GM18526 (cell line): Measurements from ENCODE around the gene BRD8.

ENCODE experiments used
- POLR2A ChIP-seq: IDR thresholded peaks from 3 replicates; pipeline ENCODE4 v1.6.1; 2011; ENCODE audit not compliant: insufficient read length; ENCODE audit errors: extremely low read depth

Gene BRD8

DNA sequence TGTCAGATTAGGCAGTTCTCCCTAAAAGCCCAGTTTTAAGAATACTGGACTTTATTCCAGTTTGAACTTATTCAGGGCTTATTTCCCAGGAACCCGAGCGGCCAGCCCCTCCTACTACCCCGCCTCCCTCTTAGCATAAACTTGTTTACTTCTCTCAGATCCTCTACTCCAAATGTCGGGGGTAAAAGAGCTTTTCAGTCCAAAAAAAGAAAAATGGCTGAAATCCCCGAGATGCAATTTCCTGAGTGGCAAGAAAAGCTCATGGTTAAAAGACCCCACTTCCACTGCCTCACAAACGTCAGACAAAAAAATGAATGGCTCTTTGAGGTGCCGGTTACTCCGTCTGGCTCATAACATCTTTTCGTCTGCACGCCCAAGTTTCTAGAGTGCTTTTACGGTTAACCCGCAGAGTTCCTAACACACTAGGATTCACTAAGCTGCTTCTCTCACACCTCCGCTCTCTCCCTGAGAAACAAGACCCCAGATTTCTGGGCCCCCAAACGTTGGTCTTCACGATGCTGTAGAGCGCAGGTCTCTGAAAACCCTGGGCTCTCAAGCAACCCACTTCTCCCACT, 402 bp downstream of the BRD8 start:
- TF ChIP-seq POLR2A = no peak

DNA sequence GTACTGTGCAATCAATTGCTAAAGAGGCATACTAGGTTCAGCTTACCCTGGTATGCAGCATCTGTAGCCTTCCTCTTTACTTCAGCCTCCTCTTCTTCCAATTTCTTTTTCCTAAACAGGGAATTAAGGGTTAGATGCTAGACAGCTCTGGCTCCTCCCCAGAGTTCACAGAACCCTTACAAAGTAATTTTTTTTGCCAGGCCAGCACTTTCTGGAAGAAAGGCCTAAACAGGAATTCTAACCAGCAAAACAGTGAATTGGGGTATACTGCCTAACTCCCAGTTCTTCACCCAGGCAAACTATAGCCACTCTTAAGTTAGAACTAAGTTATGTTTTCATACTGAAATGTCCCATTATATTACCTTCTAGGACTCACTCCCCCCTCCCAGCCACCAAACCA, 8.1 kb downstream of the BRD8 start:
- TF ChIP-seq POLR2A = no peak

DNA sequence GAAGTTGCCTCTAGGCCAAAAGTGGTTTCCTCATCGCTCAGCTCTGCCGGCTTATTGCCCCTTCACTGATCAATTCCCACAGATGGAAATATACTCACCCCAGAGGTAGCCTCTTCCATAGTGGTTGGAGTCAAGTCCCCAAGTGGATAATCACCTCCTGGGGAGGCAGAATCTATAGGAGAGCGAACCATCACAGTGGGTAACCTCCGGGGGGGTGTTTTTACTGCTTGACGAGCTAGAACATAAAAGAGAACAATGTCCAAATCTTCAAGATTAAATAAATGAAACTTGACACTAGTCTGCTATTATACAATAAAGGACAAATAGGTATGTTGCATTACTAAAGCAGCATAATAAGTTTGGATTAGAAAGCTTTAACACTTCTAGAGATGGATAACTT, 9.3 kb downstream of the BRD8 start:
- TF ChIP-seq POLR2A = no peak

DNA sequence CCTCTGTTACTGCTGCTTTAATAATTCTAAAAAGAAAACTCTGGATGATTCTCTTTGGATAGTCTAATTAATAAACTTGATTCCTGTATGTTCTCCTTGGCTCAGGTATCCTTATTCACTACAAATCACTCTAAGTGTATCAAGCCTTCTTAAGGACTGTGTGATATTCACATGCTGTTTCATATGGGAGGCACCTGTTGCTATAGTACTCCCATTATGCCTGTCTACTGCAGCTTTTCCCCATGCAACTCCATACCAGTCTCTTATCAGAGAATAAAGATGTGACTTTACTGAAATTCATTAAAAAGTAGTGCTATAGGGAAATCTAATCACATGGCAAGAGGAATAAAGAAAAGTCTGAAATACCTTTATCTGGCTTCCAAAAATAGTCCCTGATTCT, 14.7 kb downstream of the BRD8 start:
- no peak for TF ChIP-seq POLR2A

DNA sequence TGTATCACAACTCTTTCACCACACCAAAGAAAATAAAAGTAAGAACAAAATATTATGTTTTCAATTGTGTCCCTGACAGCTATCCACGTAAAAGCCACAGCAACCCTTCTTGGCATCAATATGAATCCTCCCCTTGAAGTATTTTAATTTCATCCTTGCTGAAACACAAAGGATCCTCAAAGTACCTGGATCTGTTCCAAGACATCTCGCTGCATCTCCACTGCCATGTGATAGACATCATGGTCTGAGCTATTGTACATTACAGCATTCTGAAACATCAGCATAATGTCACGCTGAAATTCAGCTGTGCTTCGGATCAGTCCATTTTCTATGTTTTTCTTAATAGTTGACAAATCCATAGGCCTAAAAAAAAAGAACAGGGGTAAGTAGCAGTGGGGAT, 17.7 kb downstream of the BRD8 start:
- TF ChIP-seq POLR2A = no peak

DNA sequence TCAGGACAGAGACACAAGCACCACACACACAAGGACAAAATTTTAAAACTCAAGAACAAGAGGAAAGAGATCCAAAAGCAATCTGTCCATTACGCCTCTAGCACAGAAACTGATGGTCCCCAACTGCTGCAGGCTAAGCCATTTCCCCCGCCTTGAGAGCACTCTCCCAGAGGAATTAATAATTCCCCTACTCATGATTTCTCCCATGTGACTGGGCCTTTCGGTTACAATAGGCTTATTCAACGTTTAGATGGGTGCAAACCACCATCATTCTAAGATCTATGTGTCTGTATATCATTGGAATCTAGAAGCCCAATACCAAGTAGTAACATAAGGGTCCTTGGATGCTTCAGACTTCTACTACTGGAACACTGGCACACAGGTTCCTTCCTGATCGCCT, 18.8 kb downstream of the BRD8 start:
- TF ChIP-seq POLR2A = no peak

DNA sequence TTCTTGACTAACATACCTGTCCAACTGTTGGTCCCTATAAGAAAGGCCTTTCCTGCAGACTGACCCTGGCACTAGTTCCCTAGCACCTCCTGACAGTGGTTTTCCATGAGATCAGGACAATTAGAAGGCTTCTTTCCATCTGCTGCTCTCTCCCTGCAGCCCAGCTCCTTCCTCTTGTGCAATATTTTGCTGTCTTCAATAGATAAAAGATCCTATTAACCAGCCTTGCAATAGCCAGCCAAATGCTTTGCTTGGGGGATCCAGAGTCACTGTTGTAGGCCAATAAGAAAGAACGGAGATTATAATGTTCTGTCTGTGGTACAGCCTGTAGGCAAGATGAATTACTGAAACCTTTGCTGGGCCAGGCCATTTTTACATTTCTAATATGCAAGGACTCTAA, 20.8 kb downstream of the BRD8 start:
- TF ChIP-seq POLR2A = no peak

DNA sequence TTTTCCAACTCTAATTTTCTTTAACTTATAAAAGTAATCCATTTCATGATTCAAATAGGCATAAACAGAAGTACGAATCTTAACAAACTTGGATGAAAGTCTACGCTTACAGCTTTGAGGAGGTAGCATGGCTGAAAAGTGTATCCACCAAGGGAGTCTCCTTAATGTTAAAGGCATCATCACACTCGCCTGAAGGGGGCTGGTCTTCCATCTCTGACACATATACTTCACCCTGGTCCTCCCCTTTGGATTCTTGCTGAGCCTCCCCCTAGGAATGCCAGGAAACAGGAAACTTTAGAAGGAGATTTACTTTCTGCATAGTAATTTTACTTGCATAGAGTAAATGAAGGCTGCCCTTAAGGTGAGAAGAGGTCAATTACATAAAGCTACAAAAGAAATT, 28.9 kb downstream of the BRD8 start:
- TF ChIP-seq POLR2A = no peak

DNA sequence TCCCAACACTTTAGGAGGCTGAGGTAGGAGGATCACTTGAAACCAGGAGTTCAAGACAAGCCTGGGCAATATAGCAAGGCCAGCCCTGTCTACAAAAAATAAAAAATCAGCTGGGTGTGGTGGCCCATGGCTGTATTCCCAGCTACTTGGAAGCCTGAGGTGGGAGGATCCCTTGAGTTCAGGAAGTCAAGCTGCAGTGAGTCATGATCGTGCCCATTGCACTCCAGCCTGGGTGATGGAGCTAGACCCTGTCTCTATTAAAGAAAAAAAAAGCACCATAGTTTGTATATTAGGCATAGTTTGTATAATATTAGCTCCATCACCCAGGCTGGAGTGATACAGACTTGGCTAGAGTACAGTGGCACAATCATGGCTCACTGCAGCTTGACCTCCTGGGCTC, 29.6 kb downstream of the BRD8 start:
- TF ChIP-seq POLR2A = no peak

DNA sequence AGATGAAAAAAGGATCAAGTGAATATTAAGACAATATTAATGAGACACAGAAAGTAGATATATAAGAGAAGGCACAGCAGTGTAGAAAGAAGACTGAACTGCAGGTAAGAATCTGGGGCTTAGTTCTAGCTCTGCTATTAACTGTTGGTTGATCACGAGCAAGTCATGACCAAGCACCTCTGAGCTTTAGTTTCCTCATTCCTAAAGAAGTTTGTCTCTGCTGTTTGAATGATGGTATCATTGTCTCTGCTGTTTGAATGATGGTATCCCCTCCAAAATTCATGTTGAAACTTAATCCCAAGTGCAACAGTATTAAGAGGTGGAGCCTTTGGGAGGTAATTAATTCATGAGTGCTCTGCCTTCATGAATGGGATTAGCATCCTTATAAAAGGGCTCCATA, 36.7 kb downstream of the BRD8 start:
- no peak for TF ChIP-seq POLR2A

DNA sequence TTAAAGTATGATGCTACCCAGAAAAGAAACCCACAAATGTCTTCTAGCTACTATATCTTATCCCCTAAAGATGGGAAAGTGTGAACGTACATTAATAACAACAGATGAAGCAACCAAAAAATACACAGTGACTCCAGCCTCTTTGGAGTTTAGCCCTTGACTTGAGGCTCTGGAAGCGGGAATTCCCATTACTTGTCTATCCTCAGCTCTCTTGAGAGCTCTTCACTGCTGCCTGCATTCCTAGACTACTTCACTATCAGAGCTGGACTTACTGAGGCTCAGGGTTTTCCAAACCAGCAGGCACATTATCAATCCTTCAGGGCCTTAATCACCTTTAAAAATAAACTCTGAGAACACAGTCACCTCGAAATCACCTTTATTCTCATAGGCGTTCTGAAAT, 38.2 kb downstream of the BRD8 start:
- TF ChIP-seq POLR2A = no peak

DNA sequence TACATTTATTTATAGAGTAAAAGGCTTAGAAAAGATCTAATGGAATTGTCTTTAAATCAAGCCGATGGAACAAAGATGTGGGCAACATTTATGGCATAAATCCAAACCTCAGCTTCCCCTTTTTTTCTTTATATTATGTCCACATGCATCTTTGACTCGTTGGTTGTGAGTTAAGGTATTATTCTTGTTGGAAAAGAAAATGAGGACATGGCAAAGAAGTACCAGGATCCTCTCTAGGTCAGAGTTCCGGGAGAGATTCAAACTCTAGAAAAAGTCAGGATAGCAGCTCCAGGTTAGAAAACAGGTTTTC, 38.7 kb downstream of the BRD8 start:
- TF ChIP-seq POLR2A = no peak

DNA sequence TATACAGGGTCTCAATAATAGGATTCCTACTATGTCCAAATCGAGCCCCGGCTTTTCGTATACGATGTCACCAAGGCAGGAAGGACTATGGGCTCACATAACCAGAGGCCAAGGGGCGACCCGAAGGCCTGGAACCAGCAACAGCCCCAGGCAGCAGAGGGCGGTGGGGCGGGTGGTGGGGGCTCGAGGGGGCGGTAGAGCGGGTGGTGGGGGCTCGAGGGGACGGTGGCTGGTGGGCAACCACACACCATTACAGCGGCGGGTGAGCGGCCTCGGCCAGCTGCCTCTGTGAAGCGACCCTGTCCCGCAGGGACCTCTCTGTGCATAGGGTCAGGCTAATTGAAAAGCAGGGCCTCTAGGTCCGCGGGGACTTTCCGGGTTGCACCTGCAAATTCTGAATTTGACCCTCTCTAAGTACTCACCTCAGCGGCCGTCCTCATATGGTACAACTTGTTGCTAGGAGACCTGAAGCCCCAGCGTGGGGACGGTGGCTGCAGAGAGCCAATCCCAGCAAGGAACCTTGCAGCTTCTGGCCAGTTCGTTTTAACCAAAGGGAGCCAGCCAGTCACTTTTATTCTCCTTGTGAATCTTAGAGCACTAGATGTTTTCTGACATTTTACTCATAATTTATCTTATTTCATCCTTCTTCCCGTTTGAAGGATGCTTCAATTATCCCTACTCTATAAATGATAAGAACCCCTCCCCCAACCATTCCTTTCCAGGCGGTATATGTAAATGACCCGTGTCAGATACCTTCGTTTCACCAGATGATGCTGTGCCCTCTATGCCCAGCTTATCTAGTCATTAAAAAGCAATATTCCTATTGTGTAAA, 39.3 kb downstream of the BRD8 start, which contains the start of gene NME5:
Gene NME5, minus strand, starts transcription at position 480 of the 832 bp plus-strand sequence. CDS start 648 bp downstream, outside the sequence.
- TF ChIP-seq POLR2A = no peak

DNA sequence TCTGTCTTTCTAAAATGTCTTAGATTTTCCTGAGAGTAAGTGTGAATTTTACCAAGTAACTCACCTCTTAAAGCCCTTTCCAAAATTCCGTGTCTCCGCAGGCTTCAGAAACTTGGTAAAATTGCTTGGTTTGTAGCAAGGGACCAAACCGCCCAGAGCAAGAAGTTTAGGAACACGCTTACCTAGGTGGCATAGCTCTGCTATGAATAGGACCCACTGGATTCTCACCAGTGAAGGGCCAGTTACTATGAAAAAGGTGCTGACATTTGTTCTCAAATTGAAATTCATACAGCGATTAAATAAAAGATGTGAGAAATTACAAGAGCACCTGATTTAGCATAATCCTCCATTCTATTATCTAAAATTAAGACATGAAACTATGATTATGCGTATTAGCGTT, 45.9 kb downstream of the BRD8 start:
- no peak for TF ChIP-seq POLR2A

DNA sequence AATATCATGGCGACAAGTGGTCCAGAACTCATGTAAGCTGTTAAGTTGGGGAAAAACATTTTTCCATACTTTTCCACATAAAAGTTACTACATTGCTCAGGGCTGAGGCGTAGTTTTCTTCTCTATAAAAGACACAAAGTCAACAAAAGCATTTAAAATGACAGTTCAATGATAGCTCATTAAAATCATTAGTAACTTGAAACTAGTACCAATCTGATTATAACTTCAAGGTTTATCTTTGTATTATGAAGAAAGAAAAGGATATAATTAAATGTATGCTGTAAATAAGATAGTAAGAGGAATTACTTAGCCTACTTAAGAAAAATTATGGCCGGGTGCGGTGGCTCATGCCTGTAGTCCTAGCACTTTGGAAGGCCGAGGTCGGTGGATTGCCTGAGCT, 49.1 kb downstream of the BRD8 start:
- no peak for TF ChIP-seq POLR2A

DNA sequence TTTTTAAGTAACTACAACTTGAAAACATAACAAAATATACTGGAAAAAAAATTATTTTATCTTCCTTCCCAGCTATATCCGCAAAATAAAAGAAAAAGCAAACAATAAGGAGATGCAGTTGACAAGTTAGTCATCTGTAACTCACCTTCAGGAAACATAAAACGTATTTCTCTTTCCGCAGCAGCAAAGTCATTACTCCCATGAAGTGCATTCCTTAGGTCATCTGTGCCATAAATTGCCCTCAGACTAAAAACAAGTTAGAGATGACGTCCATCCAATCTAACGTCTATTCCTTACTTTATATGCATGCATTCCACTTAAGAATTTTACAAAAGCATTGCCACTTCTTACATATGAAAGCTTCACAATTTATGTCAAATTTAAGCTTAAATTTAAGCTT, 50.1 kb downstream of the BRD8 start:
- TF ChIP-seq POLR2A = no peak

DNA sequence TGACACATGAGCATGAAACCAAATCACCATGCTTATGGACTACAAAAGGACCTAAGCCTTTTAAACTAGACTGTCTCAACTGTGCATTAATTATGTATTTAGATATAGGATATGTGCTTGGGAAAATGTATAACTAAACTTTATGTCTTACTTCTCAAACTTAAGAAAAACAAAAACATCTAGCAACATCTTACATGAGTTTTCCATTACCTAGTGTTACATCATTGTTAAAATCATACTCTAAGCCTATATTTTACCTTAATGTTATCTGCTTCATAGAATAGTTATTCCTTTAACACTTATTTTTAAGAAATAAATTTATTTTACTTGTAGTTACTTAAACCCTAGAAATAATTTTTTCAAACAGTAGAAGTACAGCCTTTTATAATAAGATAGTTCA, 63.2 kb downstream of the BRD8 start:
- no peak for TF ChIP-seq POLR2A
